ENCODE measurements around the gene AASDHPPT. TPM values are rescaled to one million over a fixed set of nuclear protein-coding genes. Genes with fewer than 3 reads are reported as not detected.

The AASDHPPT gene
- total RNA-seq, 1 donor from 2014 or later, result 64.1 TPM

DNA sequence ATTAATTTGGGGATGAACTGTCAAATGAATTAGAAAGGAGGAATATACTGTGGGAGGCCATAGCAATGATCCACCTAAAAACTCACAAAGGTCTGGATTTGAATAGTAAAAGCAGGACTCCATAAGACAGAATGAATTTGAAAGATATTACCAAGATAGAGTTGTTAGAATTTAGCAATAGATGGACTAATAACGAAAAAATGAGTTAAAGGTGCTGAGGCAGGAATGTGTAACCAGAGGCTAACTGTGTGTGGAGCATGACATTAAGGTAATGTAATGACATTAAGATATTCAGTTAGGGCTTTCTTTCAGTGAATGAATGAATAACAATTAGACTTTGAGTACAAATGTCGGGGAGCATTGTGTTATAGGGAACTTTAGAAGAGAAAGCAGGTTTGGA lies 51.3 kb downstream of the AASDHPPT start:
- peaks cover 2% of the 10 kb centered on the region for H3K9me3 Mint-ChIP-seq
- no peak for DNase-seq (ENCODE audit: low read depth, low spot score)
- peaks cover 19% of the 10 kb centered on the region for H3K27me3 Mint-ChIP-seq (ENCODE audit: low read depth)
- TF ChIP-seq CTCF (conservative IDR thresholded peaks at IDR 0.05), result no peak
- H3K36me3 Mint-ChIP-seq (ENCODE audit: low read depth), result no peaks in the 10 kb centered on the region
- H3K4me3 Mint-ChIP-seq, result no peak overlapping the region
- no peak overlapping the region for H3K27ac Mint-ChIP-seq (ENCODE audit: unreplicated experiment)
- no peaks in the 10 kb centered on the region for H3K4me1 Mint-ChIP-seq

DNA sequence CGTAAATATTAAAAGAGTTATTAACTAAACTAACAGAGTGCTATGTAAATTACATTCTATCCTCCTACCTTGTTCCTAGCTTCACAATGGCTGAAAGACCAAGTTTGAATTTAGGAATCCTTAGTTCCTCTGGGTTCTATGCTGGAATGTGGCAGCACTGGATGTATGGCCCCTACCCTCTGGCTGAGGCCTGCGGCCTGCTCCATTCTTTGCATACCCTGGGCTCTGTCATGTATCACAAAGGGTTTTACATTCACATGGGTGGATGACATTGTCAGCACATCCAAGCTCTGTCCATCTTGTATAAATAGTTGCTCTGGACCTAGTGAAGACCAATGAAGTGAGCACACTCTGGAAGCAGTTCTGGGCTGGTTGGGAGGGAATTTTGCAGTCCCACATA lies 54.5 kb downstream of the AASDHPPT start:
- DNase-seq (ENCODE audit: low read depth, low spot score), result no peak
- no peaks in the 10 kb centered on the region for H3K4me1 Mint-ChIP-seq
- no peak overlapping the region for H3K27ac Mint-ChIP-seq (ENCODE audit: unreplicated experiment)
- H3K9me3 Mint-ChIP-seq, result peaks cover 2% of the 10 kb centered on the region
- no peak overlapping the region for H3K4me3 Mint-ChIP-seq
- H3K27me3 Mint-ChIP-seq (ENCODE audit: low read depth), result peaks cover 11% of the 10 kb centered on the region
- TF ChIP-seq CTCF (conservative IDR thresholded peaks at IDR 0.05), result no peak
- H3K36me3 Mint-ChIP-seq (ENCODE audit: low read depth), result no peaks in the 10 kb centered on the region

DNA sequence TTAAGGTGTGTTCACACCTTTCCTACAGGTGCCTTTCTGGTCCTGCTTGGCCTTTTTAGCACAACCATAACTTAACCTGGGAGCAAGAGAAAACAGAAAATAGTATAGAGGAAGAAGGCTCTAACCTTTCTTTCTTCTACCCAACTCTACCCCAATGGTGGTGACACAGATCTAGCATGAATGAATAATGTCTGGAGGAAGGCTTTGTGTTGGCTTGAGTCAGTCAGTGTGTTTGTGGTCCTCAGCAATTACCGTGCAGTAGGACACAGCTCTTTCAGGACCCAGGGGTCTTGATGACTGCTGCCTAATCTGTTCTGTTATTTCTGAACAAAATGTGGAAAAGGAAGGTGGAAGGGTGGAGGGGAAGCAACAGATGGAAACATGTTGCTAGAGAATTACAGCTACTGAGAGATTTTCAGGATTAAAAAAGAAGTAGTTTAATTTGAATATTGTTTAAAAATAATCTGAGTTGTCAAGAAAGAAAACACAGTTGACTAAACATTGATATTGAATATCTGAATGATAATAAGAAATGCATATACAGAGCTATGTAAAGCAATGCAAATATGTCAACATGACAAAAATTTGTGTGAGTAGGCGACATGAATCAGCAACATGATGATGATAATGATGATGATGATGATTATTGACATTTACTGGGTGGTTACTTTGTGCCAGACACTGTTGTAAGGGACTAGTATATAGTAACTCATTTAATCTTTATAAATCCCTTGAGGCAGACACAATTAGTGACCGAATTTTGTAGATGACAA lies 55.3 kb downstream of the AASDHPPT start:
- Mint-ChIP-seq H3K4me1 (no peaks in the 10 kb centered on the region), H3K36me3 (ENCODE audit: low read depth) (peaks cover 3% of the 10 kb centered on the region), H3K9me3 (peaks cover 2% of the 10 kb centered on the region), H3K27me3 (ENCODE audit: low read depth) (peaks cover 7% of the 10 kb centered on the region), H3K27ac (ENCODE audit: unreplicated experiment) (no peak overlapping the region), H3K4me3 (no peak overlapping the region)
- no peak for TF ChIP-seq CTCF (conservative IDR thresholded peaks at IDR 0.05)
- no peak for DNase-seq (ENCODE audit: low read depth, low spot score)

- Mint-ChIP-seq H3K27me3 (ENCODE audit: low read depth) (peaks cover 5% of the 10 kb centered on the region), H3K9me3 (peaks cover 2% of the 10 kb centered on the region), H3K4me1 (no peaks in the 10 kb centered on the region), H3K27ac (ENCODE audit: unreplicated experiment) (no peak overlapping the region), H3K36me3 (ENCODE audit: low read depth) (peaks cover 3% of the 10 kb centered on the region), H3K4me3 (no peak overlapping the region)
- peak; percentile 38 for TF ChIP-seq CTCF (conservative IDR thresholded peaks at IDR 0.05)
- DNase-seq (ENCODE audit: low read depth, low spot score), result no peak
Measured at GRCh38 chr11:106133529-106133928, 56.1 kb downstream of the AASDHPPT start.

GRCh38 chr11:106137061-106137460 lies 59.6 kb downstream of the AASDHPPT start:
- no peak for DNase-seq (ENCODE audit: low read depth, low spot score)
- no peak for TF ChIP-seq CTCF (conservative IDR thresholded peaks at IDR 0.05)
- no peaks in the 10 kb centered on the region for H3K4me1 Mint-ChIP-seq
- H3K9me3 Mint-ChIP-seq, result peaks cover 11% of the 10 kb centered on the region
- H3K4me3 Mint-ChIP-seq, result no peak overlapping the region
- H3K27ac Mint-ChIP-seq (ENCODE audit: unreplicated experiment), result no peak overlapping the region
- H3K27me3 Mint-ChIP-seq (ENCODE audit: low read depth), result no peaks in the 10 kb centered on the region
- H3K36me3 Mint-ChIP-seq (ENCODE audit: low read depth), result peaks cover 5% of the 10 kb centered on the region
